PC-9 (cell line): Measurements from ENCODE around the gene KY. TPM values are rescaled to one million over a fixed set of nuclear protein-coding genes. Genes with fewer than 3 reads are reported as not detected.

Experiments used
- BruUV-seq: library from RNA; stranded (reverse); fragments of 400-500 nt; replicated peaks from 2 replicates; lab custom pipeline; 2021; lab: Mats Ljungman, UMichigan
- CTCF ChIA-PET: fragments of 300-600 bp; sonication (Branson Sonifier 250); formaldehyde crosslinking; loops from one replicate; lab custom pipeline; 2022; ENCODE audit warnings: antibody characterized with exemption; lab: Charles Lee
- POLR2A ChIA-PET: fragments of 300-600 bp; sonication (Branson Sonifier 250); formaldehyde crosslinking; loops from one replicate; lab custom pipeline; 2022; ENCODE audit warnings: antibody characterized with exemption; ENCODE audit not compliant: unreplicated experiment; lab: Charles Lee
- DNase-seq, 2 experiments: peaks; one replicate each; pipeline versions ENCODE4 v3.0.0 to v3.0.0-alpha.2; 2015 to 2022; ENCODE audit warnings: mixed read lengths in 1 of 2
- H2AFZ ChIP-seq: fragments of 200-600 bp; sonication (generic); 2 replicates; pipeline ENCODE4 v1.8.1; 2017; ENCODE audit warnings: antibody characterized with exemption
- H3F3A ChIP-seq: fragments of 200-600 bp; sonication (generic); 2 replicates; pipeline ENCODE4 v1.8.1; 2017; ENCODE audit warnings: antibody characterized with exemption, mild to moderate bottlenecking, low read depth; ENCODE audit not compliant: insufficient read depth
- H3K27ac ChIP-seq: fragments of 200-600 bp; sonication (generic); 2 replicates; pipeline ENCODE4 v1.6.1; 2016; ENCODE audit warnings: mixed run types
- H3K27me3 ChIP-seq: fragments of 200-600 bp; sonication (generic); 2 replicates; pipeline ENCODE4 v1.6.1; 2016; ENCODE audit warnings: low read depth, mixed run types; ENCODE audit not compliant: insufficient read depth
- H3K36me3 ChIP-seq: fragments of 200-600 bp; sonication (generic); 2 replicates; pipeline ENCODE4 v1.6.1; 2016; ENCODE audit warnings: low read depth, mixed run types
- H3K4me1 ChIP-seq: fragments of 200-600 bp; sonication (generic); replicated peaks from 2 replicates; pipeline ENCODE4 v1.6.1; 2016; ENCODE audit warnings: mixed run types; ENCODE audit not compliant: insufficient read depth
- H3K4me2 ChIP-seq: fragments of 200-600 bp; sonication (generic); 2 replicates; pipeline ENCODE4 v1.6.1; 2017; ENCODE audit warnings: mixed run types
- H3K4me3 ChIP-seq: fragments of 200-600 bp; sonication (generic); 2 replicates; pipeline ENCODE4 v1.6.1; 2016; ENCODE audit warnings: mixed run types
- H3K79me2 ChIP-seq: fragments of 200-600 bp; sonication (generic); 2 replicates; pipeline ENCODE4 v1.6.1; 2017; ENCODE audit warnings: low read depth, mixed run types
- H3K9me2 ChIP-seq: fragments of 200-600 bp; sonication (generic); 2 replicates; pipeline ENCODE4 v1.8.1; 2017; ENCODE audit warnings: mild to moderate bottlenecking; ENCODE audit not compliant: insufficient read depth
- H3K9me3 ChIP-seq: fragments of 200-600 bp; sonication (generic); 2 replicates; pipeline ENCODE4 v1.8.1; 2016; ENCODE audit warnings: low read depth; ENCODE audit not compliant: insufficient read depth
- H4K20me1 ChIP-seq: fragments of 200-600 bp; sonication (generic); 2 replicates; pipeline ENCODE4 v1.8.1; 2017; ENCODE audit not compliant: insufficient read depth
- CTCF ChIP-seq: fragments of 200-600 bp; sonication (generic); conservative IDR thresholded peaks from 2 replicates; pipeline ENCODE4 v1.6.1; 2017; ENCODE audit warnings: mixed run types, antibody characterized with exemption, mild to moderate bottlenecking, moderate library complexity
- EZH2 ChIP-seq: fragments of 200-600 bp; sonication (generic); IDR thresholded peaks from 2 replicates; pipeline ENCODE4 v1.8.0; 2017; ENCODE audit warnings: antibody characterized with exemption, low read depth
- intact Hi-C: fragments of 100-400 bp; cut with micrococcal nuclease; formaldehyde crosslinking; loops from one replicate; pipeline ENCODE4 v1.10.0; 2022; ENCODE audit not compliant: unreplicated experiment
- total RNA-seq: library from RNA; stranded (reverse); gene quantifications from 2 replicates; pipeline ENCODE4 v1.2.3, GENCODE V29; 2021

KY gene
- total RNA-seq, 1 experiment from 2014 or later, result not detected

GRCh38 chr3:134625462-134625861 lies 25.4 kb downstream of the KY start:
- no peak overlapping the region for H3K27ac ChIP-seq
- H2AFZ ChIP-seq, result no peak overlapping the region
- no peaks in the 10 kb centered on the region for H3F3A ChIP-seq
- ChIA-PET CTCF (no interaction called here), POLR2A (no interaction called here)
- no TSS peak for BruUV-seq
- no peaks in the 10 kb centered on the region for H3K79me2 ChIP-seq
- no peaks in the 10 kb centered on the region for H3K36me3 ChIP-seq
- TF ChIP-seq EZH2, result no peak
- TF ChIP-seq CTCF, result no peak
- H3K9me3 ChIP-seq, result no peaks in the 10 kb centered on the region; the same call in 1 of the 2 replicates
- no peaks in the 10 kb centered on the region; the same call in 1 of the 2 replicates for H3K27me3 ChIP-seq
- H3K4me2 ChIP-seq, result no peak overlapping the region
- intact Hi-C loops, result no loop called here
- DNase-seq, result no peak
- no peaks in the 10 kb centered on the region for H4K20me1 ChIP-seq
- no peaks in the 10 kb centered on the region for H3K9me2 ChIP-seq
- H3K4me3 ChIP-seq, result no peak overlapping the region
- no peaks in the 10 kb centered on the region for H3K4me1 ChIP-seq

GRCh38 chr3:134624537-134625287 lies 26.1 kb downstream of the KY start:
- H3K4me1 ChIP-seq, result no peaks in the 10 kb centered on the region
- ChIA-PET CTCF (no interaction called here), POLR2A (no interaction called here)
- no TSS peak for BruUV-seq
- no peak for DNase-seq
- no peaks in the 10 kb centered on the region for H3K9me3 ChIP-seq
- no peak overlapping the region for H2AFZ ChIP-seq
- H3K79me2 ChIP-seq, result no peaks in the 10 kb centered on the region
- H3K9me2 ChIP-seq, result no peaks in the 10 kb centered on the region
- H3K4me3 ChIP-seq, result no peak overlapping the region
- no peaks in the 10 kb centered on the region for H4K20me1 ChIP-seq
- no peaks in the 10 kb centered on the region for H3K36me3 ChIP-seq
- H3F3A ChIP-seq, result no peaks in the 10 kb centered on the region
- H3K27me3 ChIP-seq, result peaks cover 3% of the 10 kb centered on the region; the same call in 1 of the 2 replicates
- H3K27ac ChIP-seq, result no peak overlapping the region
- H3K4me2 ChIP-seq, result no peak overlapping the region
- TF ChIP-seq EZH2 (no peak), CTCF (no peak)
- intact Hi-C loops, result no loop called here

GRCh38 chr3:134623615-134624245 lies 27.1 kb downstream of the KY start:
- no peaks in the 10 kb centered on the region for H4K20me1 ChIP-seq
- intact Hi-C loops, result no loop called here
- no peak overlapping the region for H3K4me3 ChIP-seq
- H2AFZ ChIP-seq, result no peak overlapping the region
- ChIA-PET POLR2A (no interaction called here), CTCF (no interaction called here)
- H3K27me3 ChIP-seq, result peaks cover 3% of the 10 kb centered on the region; the same call in 1 of the 2 replicates
- DNase-seq, result no peak
- H3K79me2 ChIP-seq, result no peaks in the 10 kb centered on the region
- H3F3A ChIP-seq, result no peaks in the 10 kb centered on the region
- no peak overlapping the region for H3K4me2 ChIP-seq
- H3K9me3 ChIP-seq, result no peaks in the 10 kb centered on the region
- no peaks in the 10 kb centered on the region for H3K4me1 ChIP-seq
- TF ChIP-seq CTCF, result no peak
- no peak for TF ChIP-seq EZH2
- H3K27ac ChIP-seq, result no peak overlapping the region
- BruUV-seq, result no TSS peak
- H3K9me2 ChIP-seq, result no peaks in the 10 kb centered on the region
- H3K36me3 ChIP-seq, result no peaks in the 10 kb centered on the region
